Ovary (tissue), 3 donors: ENCODE data around the gene WDR91.

Experiments used
- EP300 ChIP-seq: sonication (generic); formaldehyde crosslinking; IDR thresholded peaks from one replicate; pipeline ENCODE4 v1.6.1; 2017; ENCODE audit warnings: antibody characterized with exemption
- POLR2A ChIP-seq: fragments of 450-650 bp; IDR thresholded peaks from one replicate; pipeline ENCODE4 v1.6.1; 2017; ENCODE audit warnings: antibody characterized with exemption, mild to moderate bottlenecking, moderate library complexity
- TF ChIP-seq, protein P1 (sequence below), 3 donors: fragments of 450-650 bp in 2 of 3; fragments of 200-600 bp in 1 of 3; IDR thresholded peaks; one replicate each; pipeline versions ENCODE4 v1.5.1 to v1.8.0; 2016 to 2022; ENCODE audit warnings: antibody characterized with exemption in 3 of 3, mild to moderate bottlenecking in 1 of 3
- donor health status: DM: no; HTN: no; CAD: no.

DNA sequence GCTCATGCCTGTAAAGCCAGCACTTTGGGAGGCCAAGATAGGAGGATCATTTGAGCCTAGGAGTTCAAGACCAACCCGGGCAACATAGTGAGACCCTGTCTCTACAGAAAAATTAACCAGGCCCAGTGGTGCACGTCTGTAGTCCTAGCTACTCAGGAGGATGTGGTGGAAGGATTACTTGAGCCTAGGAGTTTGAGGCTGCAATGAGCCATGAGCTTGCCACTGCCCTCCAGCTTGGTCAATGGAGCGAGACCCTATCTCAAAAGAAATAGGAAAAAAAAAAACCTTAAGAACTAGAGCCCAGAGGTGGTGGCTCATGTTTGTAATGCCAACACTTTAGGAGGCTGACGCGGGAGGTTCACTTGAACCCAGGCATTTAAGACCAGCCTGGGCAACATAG lies 24.5 kb upstream of the WDR91 start:
- TF ChIP-seq POLR2A (no peak), EP300 (no peak)
- TF ChIP-seq, protein P1, sequence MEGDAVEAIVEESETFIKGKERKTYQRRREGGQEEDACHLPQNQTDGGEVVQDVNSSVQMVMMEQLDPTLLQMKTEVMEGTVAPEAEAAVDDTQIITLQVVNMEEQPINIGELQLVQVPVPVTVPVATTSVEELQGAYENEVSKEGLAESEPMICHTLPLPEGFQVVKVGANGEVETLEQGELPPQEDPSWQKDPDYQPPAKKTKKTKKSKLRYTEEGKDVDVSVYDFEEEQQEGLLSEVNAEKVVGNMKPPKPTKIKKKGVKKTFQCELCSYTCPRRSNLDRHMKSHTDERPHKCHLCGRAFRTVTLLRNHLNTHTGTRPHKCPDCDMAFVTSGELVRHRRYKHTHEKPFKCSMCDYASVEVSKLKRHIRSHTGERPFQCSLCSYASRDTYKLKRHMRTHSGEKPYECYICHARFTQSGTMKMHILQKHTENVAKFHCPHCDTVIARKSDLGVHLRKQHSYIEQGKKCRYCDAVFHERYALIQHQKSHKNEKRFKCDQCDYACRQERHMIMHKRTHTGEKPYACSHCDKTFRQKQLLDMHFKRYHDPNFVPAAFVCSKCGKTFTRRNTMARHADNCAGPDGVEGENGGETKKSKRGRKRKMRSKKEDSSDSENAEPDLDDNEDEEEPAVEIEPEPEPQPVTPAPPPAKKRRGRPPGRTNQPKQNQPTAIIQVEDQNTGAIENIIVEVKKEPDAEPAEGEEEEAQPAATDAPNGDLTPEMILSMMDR (IDR thresholded peaks at IDR 0.05) = no peak
